OCI-LY3 (cell line): ENCODE results near the gene ADAMTS2.

Experiments
- EZH2phosphoT487 ChIP-seq: fragments of 200-600 bp; shearing (Covaris generic); IDR thresholded peaks from 2 replicates; pipeline ENCODE4 v1.6.1; 2018; ENCODE audit warnings: antibody characterized with exemption, mixed run types, low read depth
- TF ChIP-seq, protein P1 (sequence below): fragments of 200-600, 300-600 bp; sonication (generic); IDR thresholded peaks from 2 replicates; pipeline ENCODE4 v1.5.1; 2014; ENCODE audit warnings: antibody characterized with exemption, low read length, low read depth

DNA sequence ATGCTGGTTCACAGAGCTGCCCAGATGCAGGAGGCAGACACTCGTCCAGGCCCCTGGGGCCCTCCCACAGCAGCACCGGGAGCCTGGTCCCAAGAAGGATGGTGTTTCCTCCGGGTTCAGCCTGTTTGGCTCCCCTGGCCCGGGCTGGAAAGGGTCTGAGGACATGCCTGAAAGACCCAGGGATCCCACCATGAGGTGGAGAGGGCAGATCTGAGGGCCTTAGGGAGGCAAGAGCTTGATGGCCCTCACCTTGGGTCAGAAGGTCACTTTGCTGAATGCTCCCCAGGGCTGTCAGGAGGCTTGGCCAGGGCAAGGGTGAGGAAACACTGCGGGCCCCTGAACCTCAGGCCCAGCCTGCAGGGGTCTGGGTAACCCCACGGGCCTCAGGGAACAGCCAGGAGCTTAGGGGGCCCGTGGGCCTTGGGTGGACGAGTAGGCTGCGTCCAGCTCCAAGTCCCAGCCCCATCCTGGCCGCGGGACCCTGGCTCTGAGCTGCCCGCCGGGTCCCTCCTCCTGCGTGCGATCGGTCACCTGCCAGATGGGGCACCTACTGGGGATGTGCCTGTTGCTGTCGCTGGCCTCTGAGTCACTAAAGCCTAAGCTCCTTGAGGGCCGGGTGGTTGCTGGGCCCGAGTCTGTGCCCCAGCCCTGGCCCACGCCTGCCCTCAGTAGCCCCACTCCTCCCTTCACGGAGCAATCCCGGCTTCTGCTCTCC, 178.9 kb downstream of the ADAMTS2 start:
- TF ChIP-seq, protein P1, sequence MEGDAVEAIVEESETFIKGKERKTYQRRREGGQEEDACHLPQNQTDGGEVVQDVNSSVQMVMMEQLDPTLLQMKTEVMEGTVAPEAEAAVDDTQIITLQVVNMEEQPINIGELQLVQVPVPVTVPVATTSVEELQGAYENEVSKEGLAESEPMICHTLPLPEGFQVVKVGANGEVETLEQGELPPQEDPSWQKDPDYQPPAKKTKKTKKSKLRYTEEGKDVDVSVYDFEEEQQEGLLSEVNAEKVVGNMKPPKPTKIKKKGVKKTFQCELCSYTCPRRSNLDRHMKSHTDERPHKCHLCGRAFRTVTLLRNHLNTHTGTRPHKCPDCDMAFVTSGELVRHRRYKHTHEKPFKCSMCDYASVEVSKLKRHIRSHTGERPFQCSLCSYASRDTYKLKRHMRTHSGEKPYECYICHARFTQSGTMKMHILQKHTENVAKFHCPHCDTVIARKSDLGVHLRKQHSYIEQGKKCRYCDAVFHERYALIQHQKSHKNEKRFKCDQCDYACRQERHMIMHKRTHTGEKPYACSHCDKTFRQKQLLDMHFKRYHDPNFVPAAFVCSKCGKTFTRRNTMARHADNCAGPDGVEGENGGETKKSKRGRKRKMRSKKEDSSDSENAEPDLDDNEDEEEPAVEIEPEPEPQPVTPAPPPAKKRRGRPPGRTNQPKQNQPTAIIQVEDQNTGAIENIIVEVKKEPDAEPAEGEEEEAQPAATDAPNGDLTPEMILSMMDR, result no peak
- no peak for TF ChIP-seq EZH2phosphoT487
